Activated CD8-positive, alpha-beta memory T cell treated with anti-CD3 and anti-CD28 coated beads for 36 hours (primary cell): ENCODE measurements around the gene ZBTB2. TPM values are rescaled to one million over a fixed set of nuclear protein-coding genes. Genes with fewer than 3 reads are reported as not detected.
"Not testable (repeated sequence)": the region's sequence is repeated elsewhere in the genome, so short reads cannot be mapped to it uniquely, and the experiment has no call there.

Experiments used
- CTCF ChIA-PET: fragments of 350-600 bp; sonication (Branson Sonifier 250); formaldehyde crosslinking; loops from one replicate; lab custom pipeline; 2021; ENCODE audit warnings: antibody characterized with exemption; lab: Charles Lee
- POLR2A ChIA-PET: fragments of 350-600 bp; sonication (Branson Sonifier 250); formaldehyde crosslinking; loops from one replicate; lab custom pipeline; 2021; ENCODE audit warnings: antibody characterized with exemption; lab: Charles Lee
- total RNA-seq, 2 experiments: library from RNA; stranded (reverse); gene quantifications; one replicate each; pipeline ENCODE4 v1.2.3, GENCODE V29; 2021

The ZBTB2 gene
- total RNA-seq, 2 experiments from 2014 or later, result 20.8 to 22.2 TPM

DNA sequence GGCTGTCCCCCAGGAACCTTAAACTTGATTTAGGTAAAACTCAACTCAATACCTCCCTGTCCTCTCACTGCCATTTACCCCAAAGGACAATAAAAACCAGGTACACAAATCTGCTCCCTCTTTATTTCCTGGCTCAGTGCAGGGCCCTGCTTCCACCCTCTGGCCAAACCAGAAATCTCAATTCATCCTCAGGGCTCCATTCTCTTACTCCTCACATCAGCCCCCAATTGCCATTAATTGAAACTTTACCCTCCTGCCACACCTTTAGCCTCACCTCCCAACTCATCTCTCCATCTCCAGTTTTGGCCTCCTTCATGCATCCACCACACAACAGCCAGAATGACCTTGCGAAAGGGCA lies 10.5 kb downstream of the ZBTB2 start:
- ChIA-PET CTCF (no interaction called here), POLR2A (interaction anchor here (1.1 kb wide), 1 partner anchor 9 kb away, joined by 7 read pairs; no protein-coding TSS in a partner anchor)

DNA sequence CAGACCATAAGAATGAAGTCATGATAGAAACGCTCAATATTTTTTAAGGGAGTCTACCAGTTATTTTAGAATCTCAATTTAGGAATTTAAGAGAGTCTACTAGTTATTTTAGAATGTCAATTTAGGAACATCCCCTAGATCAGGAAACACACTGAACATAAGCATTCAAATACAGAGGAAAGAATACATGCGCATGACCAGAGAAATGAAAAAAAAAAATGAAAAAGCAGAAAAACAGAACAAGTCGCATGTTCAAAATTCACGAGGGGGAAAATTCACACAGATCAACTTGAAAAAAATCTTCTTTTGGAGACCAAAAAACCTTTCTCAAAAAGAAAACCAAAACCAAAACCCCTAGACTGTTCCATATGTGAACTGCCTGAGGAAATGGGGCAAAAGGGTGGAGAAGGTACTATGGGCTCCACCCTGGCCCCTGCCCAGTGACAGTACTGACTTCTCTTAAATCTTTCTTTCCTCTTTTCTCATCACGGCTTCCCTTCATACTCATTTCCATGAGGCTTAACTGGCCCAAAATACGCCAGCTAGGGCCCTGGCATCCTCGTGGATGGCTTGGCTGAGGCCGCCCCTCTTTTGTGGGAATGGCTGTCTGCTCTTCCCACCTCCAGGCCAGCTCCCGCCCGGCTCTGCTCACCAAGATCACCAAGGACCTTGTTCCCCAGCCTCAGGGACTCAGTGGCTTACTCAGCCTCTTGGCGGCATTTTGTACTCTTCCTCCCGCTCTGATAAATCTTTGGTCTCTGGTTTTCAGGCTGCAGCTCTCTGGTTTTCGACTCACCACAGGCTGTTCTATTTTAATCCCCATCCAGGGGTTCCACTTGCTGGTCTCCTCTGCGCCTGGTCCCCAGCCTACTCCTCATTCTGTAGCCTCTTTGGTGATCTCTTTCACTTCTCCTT lies 11.2 kb downstream of the ZBTB2 start:
- ChIA-PET POLR2A (interaction anchor here (1.1 kb wide), 1 partner anchor 9 kb away, joined by 7 read pairs; no protein-coding TSS in a partner anchor), CTCF (no interaction called here)

DNA sequence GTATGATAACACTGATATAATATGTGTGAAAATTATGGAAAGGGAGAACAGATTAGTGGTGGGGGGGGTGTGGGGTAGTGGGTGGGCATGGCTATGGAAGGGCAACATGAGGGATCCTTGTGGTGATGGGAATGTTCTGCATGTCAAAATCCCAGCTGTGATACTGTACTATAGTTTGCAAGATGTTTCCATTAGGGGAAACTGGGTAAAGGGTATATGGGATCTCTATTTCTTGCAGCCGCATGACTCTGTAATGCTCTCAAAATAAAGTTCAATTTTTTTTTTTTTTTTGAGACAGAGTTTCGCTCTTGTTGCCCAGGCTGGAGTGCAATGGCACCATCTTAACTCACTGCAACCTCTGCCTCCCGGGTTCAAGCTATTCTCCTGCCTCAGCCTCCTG lies 14.3 kb downstream of the ZBTB2 start:
- CTCF ChIA-PET, result interaction anchor here (1.4 kb wide), 1 partner anchor 13 kb away, joined by 4 read pairs; no protein-coding TSS in a partner anchor
- POLR2A ChIA-PET, result interaction anchor here (0.6 kb wide), 1 partner anchor 33 kb away, joined by 3 read pairs; no protein-coding TSS in a partner anchor

- CTCF ChIA-PET, result interaction anchor here (1.4 kb wide), 1 partner anchor 13 kb away, joined by 4 read pairs; no protein-coding TSS in a partner anchor
- POLR2A ChIA-PET, result interaction anchor here (0.9 kb wide), 1 partner anchor 13 kb away, joined by 4 read pairs; no protein-coding TSS in a partner anchor
Observed at GRCh38 chr6:151376440-151376839, 14.9 kb downstream of the ZBTB2 start.

- ChIA-PET POLR2A (interaction anchor here (0.9 kb wide), 1 partner anchor 14 kb away, joined by 4 read pairs; no protein-coding TSS in a partner anchor), CTCF (interaction anchor here (1.4 kb wide), 1 partner anchor 14 kb away, joined by 4 read pairs; no protein-coding TSS in a partner anchor)
Observed at GRCh38 chr6:151375833-151376232, 15.5 kb downstream of the ZBTB2 start.

GRCh38 chr6:151374036-151374683 lies 17.2 kb downstream of the ZBTB2 start:
- POLR2A ChIA-PET, result interaction anchor here (0.6 to 1.3 kb wide), 2 partner anchors 16 to 655 kb away, joined by 4 to 14 read pairs; no protein-coding TSS in a partner anchor
- CTCF ChIA-PET, result interaction anchor here (0.6 to 1.3 kb wide), 3 partner anchors 14 to 78 kb away, joined by 3 read pairs; partner anchors contain the start of gene RMND1

GRCh38 chr6:151372164-151372563 lies 19.2 kb downstream of the ZBTB2 start:
- ChIA-PET CTCF (no interaction called here), POLR2A (no interaction called here)

DNA sequence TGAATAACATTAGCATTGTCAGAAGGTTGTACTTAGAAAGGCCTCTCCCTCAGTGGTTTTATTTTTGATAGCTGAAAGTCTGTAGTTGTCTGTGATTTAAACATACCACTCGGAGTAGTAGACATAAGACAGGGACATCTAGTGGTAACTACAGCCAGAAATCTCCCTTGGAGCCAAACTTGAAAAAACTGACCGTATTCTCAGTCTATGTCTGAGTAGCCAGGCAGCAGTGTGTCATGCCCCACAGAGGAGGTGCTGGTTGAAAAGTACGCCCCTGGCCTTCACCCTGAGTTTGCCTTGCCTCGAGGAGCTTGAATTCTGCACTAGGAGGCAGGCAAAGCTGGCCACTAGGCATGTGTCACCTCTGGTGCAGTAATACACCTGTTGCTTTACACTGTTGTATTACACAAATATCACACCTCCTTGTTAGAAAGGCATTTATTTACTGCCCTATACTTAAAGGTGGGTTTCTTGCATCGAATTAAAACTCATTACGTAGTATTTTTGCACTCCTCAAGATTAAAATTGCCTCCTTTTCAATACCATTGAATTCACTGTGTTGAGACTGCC lies 20.8 kb downstream of the ZBTB2 start:
- POLR2A ChIA-PET, result no interaction called here
- CTCF ChIA-PET, result interaction anchor here (0.7 kb wide), 1 partner anchor 16 kb away, joined by 3 read pairs; no protein-coding TSS in a partner anchor

GRCh38 chr6:151365233-151365632 lies 26.1 kb downstream of the ZBTB2 start:
- ChIA-PET POLR2A (no interaction called here), CTCF (no interaction called here)

GRCh38 chr6:151359486-151359885 lies 31.9 kb downstream of the ZBTB2 start:
- ChIA-PET POLR2A (no interaction called here), CTCF (interaction anchor here (0.7 kb wide), 1 partner anchor 21 kb away, joined by 3 read pairs; no protein-coding TSS in a partner anchor)

DNA sequence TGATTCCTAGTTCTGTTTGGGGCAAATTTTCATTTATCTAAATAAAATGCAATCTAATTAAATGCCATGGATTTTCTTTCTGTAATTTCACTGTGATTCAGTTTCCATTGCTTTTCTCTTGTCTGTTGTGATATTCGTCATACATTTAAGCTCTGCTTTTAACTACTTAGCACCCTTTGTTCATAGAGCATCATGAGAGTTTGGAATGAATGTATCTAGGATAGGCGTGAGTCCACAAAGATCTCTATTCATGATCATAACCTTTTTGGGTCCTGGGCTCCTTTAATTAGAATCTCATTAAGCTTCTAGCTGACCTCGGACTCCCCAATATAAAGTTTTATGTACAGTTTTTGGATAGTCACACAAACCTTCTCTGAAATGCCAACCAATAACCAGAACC lies 32.9 kb downstream of the ZBTB2 start:
- ChIA-PET CTCF (interaction anchor here (0.6 to 1.6 kb wide), 4 partner anchors 34 to 403 kb away, joined by 3 to 5 read pairs (median 3); no protein-coding TSS in a partner anchor), POLR2A (no interaction called here)

GRCh38 chr6:151357758-151358436 lies 33.5 kb downstream of the ZBTB2 start:
- CTCF ChIA-PET, result interaction anchor here (0.8 to 1.6 kb wide), 3 partner anchors 33 to 111 kb away, joined by 3 to 5 read pairs (median 3); no protein-coding TSS in a partner anchor
- POLR2A ChIA-PET, result no interaction called here

GRCh38 chr6:151356983-151357382 lies 34.4 kb downstream of the ZBTB2 start:
- POLR2A ChIA-PET, result not testable (repeated sequence)
- CTCF ChIA-PET, result interaction anchor here (1.6 kb wide), 1 partner anchor 32 kb away, joined by 5 read pairs; no protein-coding TSS in a partner anchor

DNA sequence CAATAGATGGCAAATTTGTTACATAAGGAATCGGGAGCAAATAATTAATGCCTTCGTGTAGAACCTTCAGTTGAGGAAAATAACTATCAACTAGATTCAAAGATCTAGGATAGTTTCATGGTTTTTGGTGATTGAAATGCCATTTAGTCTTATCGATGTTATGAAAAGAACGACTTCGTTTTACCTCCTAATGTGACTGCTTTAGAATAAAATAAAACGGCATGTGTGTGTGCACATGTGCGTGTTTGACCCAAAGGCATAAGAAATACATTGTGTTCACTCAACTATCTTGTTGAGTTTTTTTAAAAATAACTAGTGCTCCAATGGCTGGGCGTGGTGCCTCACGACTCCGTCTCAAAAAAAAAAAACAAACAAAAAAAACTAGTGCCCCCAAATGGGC lies 37.6 kb downstream of the ZBTB2 start:
- POLR2A ChIA-PET, result no interaction called here
- CTCF ChIA-PET, result no interaction called here

GRCh38 chr6:151352410-151353396 lies 38.7 kb downstream of the ZBTB2 start:
- POLR2A ChIA-PET, result no interaction called here
- CTCF ChIA-PET, result no interaction called here

GRCh38 chr6:151351731-151352130 lies 39.6 kb downstream of the ZBTB2 start:
- POLR2A ChIA-PET, result no interaction called here

GRCh38 chr6:151351146-151351700 lies 40.1 kb downstream of the ZBTB2 start:
- ChIA-PET POLR2A (no interaction called here), CTCF (no interaction called here)

More at GRCh38 chr6:151351731-151352130, 39.6 kb downstream of the ZBTB2 start:
- CTCF ChIA-PET, result no interaction called here
